ENCODE results near the gene DAPK1. TPM values are rescaled to one million over a fixed set of nuclear protein-coding genes. Genes with fewer than 3 reads are reported as not detected.
A peak's percentile ranks its signal among the peaks of the same experiment; 100 is the strongest.

The DAPK1 gene
- total RNA-seq, 1 donor from 2014 or later: 196 TPM

- TF ChIP-seq CTCF (IDR thresholded peaks at IDR 0.05): no peak
- peaks cover 7% of the 10 kb centered on the region for H3K36me3 ChIP-seq
- intact Hi-C loops (cut with DNase I): no loop called here
- H3K27me3 ChIP-seq (ENCODE audit: low read depth): no peaks in the 10 kb centered on the region
- H3K4me3 ChIP-seq: no peak overlapping the region
- H3K4me1 ChIP-seq: peaks cover 89% of the 10 kb centered on the region
- DNase-seq: no peak
- no peak for ATAC-seq
- H3K27ac ChIP-seq: no peak overlapping the region
- no peaks in the 10 kb centered on the region for H3K9me3 ChIP-seq
These were observed 16.3 kb downstream of the DAPK1 start for GRCh38 chr9:87513880-87514535.

- no peak for DNase-seq
- no peak for ATAC-seq
- peak overlapping the region; percentile 64 for H3K27ac ChIP-seq
These were observed 17.3 kb downstream of the DAPK1 start for GRCh38 chr9:87515006-87515405.

GRCh38 chr9:87515588-87516221 is 18.0 kb downstream of the DAPK1 start:
- ATAC-seq (no peak), DNase-seq (no peak)
- H3K9me3 ChIP-seq: no peaks in the 10 kb centered on the region
- no peak overlapping the region for H3K4me3 ChIP-seq
- peaks cover 4% of the 10 kb centered on the region for H3K36me3 ChIP-seq
- H3K27ac ChIP-seq: peak overlapping the region; percentile 64
- peaks cover 86% of the 10 kb centered on the region for H3K4me1 ChIP-seq
- intact Hi-C loops (cut with DNase I): no loop called here
- no peaks in the 10 kb centered on the region for H3K27me3 ChIP-seq (ENCODE audit: low read depth)
- no peak for TF ChIP-seq CTCF (IDR thresholded peaks at IDR 0.05)

More at GRCh38 chr9:87515006-87515405, 17.3 kb downstream of the DAPK1 start:
- H3K4me3 ChIP-seq: no peak overlapping the region
- no peak for TF ChIP-seq CTCF (IDR thresholded peaks at IDR 0.05)
- peaks cover 7% of the 10 kb centered on the region for H3K36me3 ChIP-seq
- no peaks in the 10 kb centered on the region for H3K9me3 ChIP-seq
- intact Hi-C loops (cut with DNase I): no loop called here
- peaks cover 89% of the 10 kb centered on the region for H3K4me1 ChIP-seq
- H3K27me3 ChIP-seq (ENCODE audit: low read depth): no peaks in the 10 kb centered on the region

- H3K4me1 ChIP-seq: peaks cover 80% of the 10 kb centered on the region
- no peaks in the 10 kb centered on the region for H3K36me3 ChIP-seq
- H3K9me3 ChIP-seq: no peaks in the 10 kb centered on the region
- ATAC-seq (peak; percentile 83 to 86), DNase-seq (peak; percentile 83)
- H3K4me3 ChIP-seq: no peak overlapping the region
- TF ChIP-seq CTCF (IDR thresholded peaks at IDR 0.05): no peak
- intact Hi-C loops (cut with DNase I): no loop called here
- H3K27me3 ChIP-seq (ENCODE audit: low read depth): no peaks in the 10 kb centered on the region
- peak overlapping the region; percentile 64 for H3K27ac ChIP-seq
These were observed 18.7 kb downstream of the DAPK1 start for GRCh38 chr9:87516222-87516925.

- Histone ChIP-seq H3K27ac (peak overlapping the region; percentile 64), H3K9me3 (no peaks in the 10 kb centered on the region), H3K27me3 (ENCODE audit: low read depth) (no peaks in the 10 kb centered on the region), H3K36me3 (no peaks in the 10 kb centered on the region), H3K4me1 (peaks cover 80% of the 10 kb centered on the region), H3K4me3 (no peak overlapping the region)
- ATAC-seq (no peak), DNase-seq (no peak)
- intact Hi-C loops (cut with DNase I): no loop called here
- TF ChIP-seq CTCF (IDR thresholded peaks at IDR 0.05): no peak
These were observed 19.2 kb downstream of the DAPK1 start for GRCh38 chr9:87516926-87517290.
